GM15510 (cell line): ENCODE results near the gene CACNA1S.

Experiments
- POLR2A ChIP-seq: IDR thresholded peaks from 3 replicates; pipeline ENCODE4 v1.6.1; 2011; ENCODE audit warnings: borderline replicate concordance; ENCODE audit not compliant: insufficient read length; ENCODE audit errors: extremely low read depth

CACNA1S gene

GRCh38 chr1:201112173-201112731, at the start of gene CACNA1S:
Gene CACNA1S, minus strand, starts transcription at chr1:201112426. Its CDS starts 87 bp downstream, at chr1:201112339.
- TF ChIP-seq POLR2A, result no peak

- no peak for TF ChIP-seq POLR2A
These were observed 45.7 kb upstream of the CACNA1S start for GRCh38 chr1:201157949-201158348.

GRCh38 chr1:201156819-201157218, 44.6 kb upstream of the CACNA1S start:
- TF ChIP-seq POLR2A, result no peak

GRCh38 chr1:201156346-201156745, 44.1 kb upstream of the CACNA1S start:
- TF ChIP-seq POLR2A, result no peak

GRCh38 chr1:201155354-201155753, 43.1 kb upstream of the CACNA1S start:
- TF ChIP-seq POLR2A, result no peak

GRCh38 chr1:201154389-201155165, 42.4 kb upstream of the CACNA1S start, which contains the start of gene TMEM9:
Gene TMEM9, minus strand, starts transcription at chr1:201154474. Its CDS starts 551 bp downstream, at chr1:201153923.
- no peak for TF ChIP-seq POLR2A

GRCh38 chr1:201153474-201154388, 41.5 kb upstream of the CACNA1S start:
- TF ChIP-seq POLR2A, result no peak

GRCh38 chr1:201149400-201149799, 37.2 kb upstream of the CACNA1S start:
- no peak for TF ChIP-seq POLR2A

- no peak for TF ChIP-seq POLR2A
These were observed 35.3 kb upstream of the CACNA1S start for GRCh38 chr1:201147396-201148015.

GRCh38 chr1:201146626-201147390, 34.6 kb upstream of the CACNA1S start:
- no peak for TF ChIP-seq POLR2A

GRCh38 chr1:201145816-201146215, 33.6 kb upstream of the CACNA1S start:
- TF ChIP-seq POLR2A, result no peak

GRCh38 chr1:201145132-201145531, 32.9 kb upstream of the CACNA1S start:
- TF ChIP-seq POLR2A, result no peak

- TF ChIP-seq POLR2A, result no peak
These were observed 32.5 kb upstream of the CACNA1S start for GRCh38 chr1:201144701-201145100.
